SK-N-SH treated with all-trans-retinoic acid at 6 μM for 48 hours (cell line): Measurements from ENCODE around the gene EXOC3.

Experiments used
- ARNTL ChIP-seq: fragments of 450-650 bp; formaldehyde crosslinking; IDR thresholded peaks from 2 replicates; pipeline ENCODE4 v1.5.0; 2020; ENCODE audit warnings: low read depth, mild to moderate bottlenecking, moderate library complexity, borderline replicate concordance
- CREB5 ChIP-seq: fragments of 250-450 bp; sonication (Bioruptor Pico); IDR thresholded peaks from 2 replicates; pipeline ENCODE4 v1.5.1; 2020; ENCODE audit warnings: low read depth, mild to moderate bottlenecking, moderate library complexity
- ESRRG ChIP-seq: fragments of 250-450 bp; sonication (Bioruptor Pico); IDR thresholded peaks from 2 replicates; pipeline ENCODE4 v1.6.1; 2021; ENCODE audit warnings: mild to moderate bottlenecking
- GLIS3 ChIP-seq: fragments of 250-450 bp; sonication (Bioruptor Pico); IDR thresholded peaks from 2 replicates; pipeline ENCODE4 v1.5.0; 2020; ENCODE audit warnings: mild to moderate bottlenecking, moderate library complexity
- ISL1 ChIP-seq: fragments of 250-450 bp; sonication (Bioruptor Pico); IDR thresholded peaks from 2 replicates; pipeline ENCODE4 v2.1.2; 2022; ENCODE audit warnings: mild to moderate bottlenecking, moderate library complexity
- TCF4 ChIP-seq: fragments of 250-450 bp; sonication (Bioruptor Pico); IDR thresholded peaks from 2 replicates; pipeline ENCODE4 v1.8.0; 2021; ENCODE audit warnings: mild to moderate bottlenecking, moderate library complexity, borderline replicate concordance
- ZFP3 ChIP-seq: fragments of 250-450 bp; sonication (Bioruptor Pico); IDR thresholded peaks from 2 replicates; pipeline ENCODE4 v1.5.0; 2020; ENCODE audit warnings: mild to moderate bottlenecking, moderate library complexity
- ZFP30 ChIP-seq: fragments of 450-650 bp; formaldehyde crosslinking; IDR thresholded peaks from 2 replicates; pipeline ENCODE4 v1.5.0; 2022; ENCODE audit warnings: mild to moderate bottlenecking, moderate library complexity
- ZNF565 ChIP-seq: fragments of 450-650 bp; formaldehyde crosslinking; conservative IDR thresholded peaks from 2 replicates; pipeline ENCODE4 v1.5.0; 2020; ENCODE audit warnings: low read depth, mild to moderate bottlenecking, moderate library complexity
- ZNF70 ChIP-seq: fragments of 450-650 bp; formaldehyde crosslinking; IDR thresholded peaks from 2 replicates; pipeline ENCODE4 v1.5.0; 2020; ENCODE audit warnings: mild to moderate bottlenecking, moderate library complexity
- TF ChIP-seq, protein P1 (sequence below): fragments of 250-450 bp; sonication (Bioruptor Pico); IDR thresholded peaks from 2 replicates; pipeline ENCODE4 v1.8.0; 2020; ENCODE audit warnings: mild to moderate bottlenecking, moderate library complexity, borderline replicate concordance

DNA sequence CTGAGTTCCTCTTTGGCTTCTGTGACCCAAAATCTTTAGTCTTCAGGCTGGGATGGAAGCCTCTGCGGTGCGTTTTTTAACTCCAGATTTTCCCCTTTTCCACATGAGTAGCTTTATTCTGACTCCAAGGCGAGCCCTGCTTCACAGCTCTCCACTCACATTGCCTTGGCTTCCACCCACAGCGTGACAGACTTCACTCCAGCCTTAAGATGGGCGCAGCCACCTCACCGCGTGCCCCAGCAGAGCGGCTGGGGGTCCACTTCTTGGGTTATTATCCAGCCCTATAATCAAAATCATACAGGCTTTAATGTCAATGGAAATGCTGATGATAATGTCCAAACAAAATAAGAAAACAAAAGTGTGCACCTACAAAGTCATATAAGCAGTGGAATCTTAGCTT, 1.2 kb downstream of the EXOC3 start:
- TF ChIP-seq ZFP3 (CRISPR knock-in tag) (no peak), GLIS3 (CRISPR knock-in tag) (no peak), ZNF565 (CRISPR knock-in tag) (no peak), ZNF70 (CRISPR knock-in tag) (no peak), CREB5 (CRISPR knock-in tag) (no peak), ISL1 (CRISPR knock-in tag) (no peak), TCF4 (CRISPR knock-in tag) (no peak), ESRRG (CRISPR knock-in tag) (no peak), ZFP30 (CRISPR knock-in tag) (no peak), ARNTL (CRISPR knock-in tag) (no peak)
- TF ChIP-seq, protein P1, sequence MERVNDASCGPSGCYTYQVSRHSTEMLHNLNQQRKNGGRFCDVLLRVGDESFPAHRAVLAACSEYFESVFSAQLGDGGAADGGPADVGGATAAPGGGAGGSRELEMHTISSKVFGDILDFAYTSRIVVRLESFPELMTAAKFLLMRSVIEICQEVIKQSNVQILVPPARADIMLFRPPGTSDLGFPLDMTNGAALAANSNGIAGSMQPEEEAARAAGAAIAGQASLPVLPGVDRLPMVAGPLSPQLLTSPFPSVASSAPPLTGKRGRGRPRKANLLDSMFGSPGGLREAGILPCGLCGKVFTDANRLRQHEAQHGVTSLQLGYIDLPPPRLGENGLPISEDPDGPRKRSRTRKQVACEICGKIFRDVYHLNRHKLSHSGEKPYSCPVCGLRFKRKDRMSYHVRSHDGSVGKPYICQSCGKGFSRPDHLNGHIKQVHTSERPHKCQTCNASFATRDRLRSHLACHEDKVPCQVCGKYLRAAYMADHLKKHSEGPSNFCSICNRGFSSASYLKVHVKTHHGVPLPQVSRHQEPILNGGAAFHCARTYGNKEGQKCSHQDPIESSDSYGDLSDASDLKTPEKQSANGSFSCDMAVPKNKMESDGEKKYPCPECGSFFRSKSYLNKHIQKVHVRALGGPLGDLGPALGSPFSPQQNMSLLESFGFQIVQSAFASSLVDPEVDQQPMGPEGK (CRISPR knock-in tag), result no peak
